NCI-H2227 treated with DMSO at 0.1 percent for 48 hours (cell line): Measurements from ENCODE around the gene CLCF1.

ENCODE experiments used
- DNase-seq: peaks from one replicate; lab custom pipeline; 2025; lab: John Stamatoyannopoulos, UW

The CLCF1 gene

DNA sequence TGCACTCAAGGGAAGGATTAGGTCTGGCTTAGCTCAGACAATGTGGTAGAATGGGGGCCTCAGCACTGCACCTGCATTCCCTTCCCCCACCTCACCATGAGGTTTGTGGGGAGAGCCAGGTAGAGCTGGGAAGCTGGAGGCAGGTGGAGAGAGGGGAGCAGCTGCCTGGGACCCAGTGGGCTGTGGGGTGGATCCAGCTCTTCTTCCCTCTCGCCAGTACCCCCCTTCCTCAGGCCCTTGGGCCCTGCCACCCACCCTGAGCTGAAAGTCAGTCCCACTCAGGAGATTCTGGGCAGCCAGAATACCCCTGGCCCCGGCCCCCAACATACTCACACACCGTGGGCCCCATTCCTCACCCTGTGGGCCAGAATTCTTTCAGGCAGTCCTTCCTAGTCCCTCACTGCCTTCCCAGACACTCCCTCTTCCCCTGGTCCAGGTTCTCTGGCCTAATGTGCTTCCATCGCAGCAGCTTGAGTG, 17.0 kb downstream of the CLCF1 start:
- DNase-seq: no peak

DNA sequence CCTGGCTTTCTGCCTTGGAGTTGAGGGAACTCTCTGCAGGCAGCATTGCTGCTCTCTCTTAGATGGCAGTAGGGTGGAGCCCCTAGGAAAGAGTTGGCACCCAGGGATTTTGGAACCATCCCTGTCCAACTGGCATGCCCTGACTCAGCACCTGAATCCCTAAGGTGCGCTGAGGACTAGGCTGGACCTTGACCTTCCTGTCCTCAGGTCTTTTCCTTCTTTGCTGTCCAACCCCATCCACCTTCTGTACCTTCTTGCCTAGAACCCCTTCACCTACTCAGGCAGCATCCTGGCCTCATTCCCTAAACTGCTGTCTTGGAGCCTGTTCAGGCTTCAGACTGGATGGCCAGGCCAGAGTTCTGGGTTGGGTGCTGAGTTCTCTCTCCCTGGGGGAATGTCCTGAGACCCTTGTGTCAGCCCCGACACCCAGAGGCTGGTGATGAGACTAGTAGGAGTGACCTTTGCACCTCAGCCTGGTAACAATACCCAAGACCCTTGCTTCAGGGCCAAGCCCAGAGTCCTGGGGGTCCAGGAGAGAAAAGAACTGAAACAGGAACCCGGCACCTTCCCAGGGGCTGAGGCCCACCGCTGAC, 17.5 kb downstream of the CLCF1 start:
- no peak for DNase-seq

GRCh38 chr11:67355023-67355793, 18.2 kb downstream of the CLCF1 start:
- DNase-seq: no peak

GRCh38 chr11:67354075-67355022, 19.0 kb downstream of the CLCF1 start:
- DNase-seq: no peak

DNA sequence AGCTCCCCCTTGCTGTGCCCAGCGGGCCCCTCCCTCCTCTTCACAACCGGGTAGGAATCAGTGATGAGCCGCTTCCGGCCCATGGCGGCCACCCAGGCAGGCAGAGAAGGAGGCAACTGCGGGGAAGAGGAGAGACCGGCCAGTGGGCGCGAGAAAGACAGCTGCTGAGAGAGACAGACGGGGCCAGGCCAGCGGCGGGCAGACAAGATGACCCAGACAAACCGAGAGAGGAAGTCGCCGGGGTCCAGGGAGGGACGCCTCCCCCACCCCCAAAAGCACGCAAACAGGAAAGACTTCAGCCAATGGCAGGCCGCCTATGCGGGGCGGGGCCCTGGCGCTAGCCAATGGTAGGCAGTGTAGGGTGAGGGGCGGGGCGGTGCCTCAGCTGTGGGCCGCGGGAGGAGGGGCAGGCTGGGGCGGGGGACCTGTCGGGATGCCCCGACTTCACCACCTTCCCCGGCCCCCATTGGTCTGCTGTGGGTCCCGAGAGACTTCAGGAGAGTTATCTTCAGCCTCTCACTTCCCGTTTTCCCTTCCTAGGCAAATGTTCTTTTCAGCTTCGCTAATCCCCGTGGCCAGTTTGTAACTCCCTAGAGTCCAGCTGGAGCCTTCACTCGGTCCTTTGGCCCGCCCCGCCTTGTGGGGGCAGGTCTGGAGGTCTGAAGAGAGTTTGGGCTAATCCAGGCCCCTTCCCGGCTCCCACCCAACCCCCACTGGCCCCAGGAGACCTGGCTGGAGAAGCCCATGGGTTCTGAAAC, 19.9 kb downstream of the CLCF1 start, which contains the start of gene POLD4:
Gene POLD4, minus strand, starts transcription at position 230 of the 758 bp plus-strand sequence. Its CDS starts 147 bp downstream, at position 83.
- DNase-seq: peak; percentile 88

DNA sequence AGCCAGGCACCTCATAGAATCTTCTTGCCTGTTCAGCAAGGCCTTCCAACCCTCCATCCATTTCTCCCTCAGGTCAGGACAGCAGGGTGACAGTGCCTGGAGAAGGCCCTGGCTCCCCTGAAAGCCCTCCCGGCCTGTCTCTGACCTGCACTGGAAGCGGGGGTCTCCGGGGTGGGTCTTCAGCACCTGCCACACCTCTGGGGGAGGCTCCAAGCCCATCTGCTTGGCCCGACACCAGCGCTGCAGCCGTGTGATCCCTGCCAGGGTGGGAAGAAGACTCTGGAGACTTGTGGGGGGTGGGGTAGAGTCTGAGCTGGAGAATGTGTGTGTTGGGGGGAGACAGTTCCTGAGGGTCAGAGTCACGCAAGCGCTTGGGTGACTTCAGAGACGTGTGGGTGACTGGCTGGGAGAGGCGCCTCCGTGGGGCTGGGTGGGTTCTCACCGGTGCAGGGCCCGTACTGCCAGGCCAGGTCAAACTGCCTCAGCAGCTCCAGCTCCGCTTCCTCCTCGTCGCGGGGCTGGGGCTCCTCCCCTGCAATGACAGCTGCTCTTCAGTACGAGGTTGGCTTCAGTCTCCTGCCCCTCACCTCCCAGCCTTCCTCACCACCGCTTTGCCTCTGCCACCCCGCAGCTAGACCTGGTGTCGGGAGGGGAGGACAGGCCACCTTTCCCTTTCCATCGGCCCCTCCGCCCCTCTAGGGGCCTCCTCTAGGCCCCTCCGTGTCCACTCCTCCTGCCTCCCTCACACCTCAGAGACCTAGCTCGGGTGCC, 20.7 kb downstream of the CLCF1 start:
- no peak for DNase-seq

DNA sequence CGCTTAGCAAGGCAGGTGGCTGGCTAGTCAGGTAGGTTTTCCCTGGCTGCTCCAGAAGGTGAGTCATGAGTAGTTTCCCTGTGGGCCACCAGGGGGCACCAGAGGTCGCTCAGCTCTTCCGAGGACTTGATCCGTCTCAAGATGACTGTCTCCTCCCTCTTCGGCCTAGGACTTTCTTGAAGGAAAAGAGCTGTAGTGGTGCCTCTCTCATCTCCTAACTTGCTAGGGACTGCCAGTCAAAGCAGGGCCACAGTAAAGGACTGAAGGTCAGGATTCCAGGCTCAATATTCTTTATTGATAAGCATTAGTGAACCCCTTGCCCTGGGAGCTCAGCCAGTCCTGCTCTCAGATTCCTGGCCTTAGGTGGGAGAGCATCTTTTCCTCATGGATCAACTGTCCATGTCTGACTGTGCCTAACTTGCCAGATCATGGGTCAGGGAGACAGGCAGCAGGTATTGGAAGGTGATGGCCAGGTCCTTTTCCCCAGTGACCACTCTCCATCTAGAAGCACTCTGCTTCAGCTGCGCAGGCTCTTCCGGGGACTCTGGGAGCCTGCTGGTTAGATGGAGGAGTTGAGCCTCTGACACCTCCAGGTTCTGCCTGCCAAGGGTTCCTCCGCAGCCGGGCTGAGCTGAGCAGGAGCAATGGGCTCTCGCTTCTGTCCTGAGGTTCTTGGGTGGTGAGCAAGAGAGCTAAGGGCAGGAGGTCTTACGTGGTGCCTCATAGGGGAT, 22.0 kb downstream of the CLCF1 start:
- DNase-seq: peak; percentile 74

- DNase-seq: no peak
Observed at GRCh38 chr11:67349928-67350465, 23.4 kb downstream of the CLCF1 start.

- DNase-seq: no peak
Observed at GRCh38 chr11:67349457-67349856, 23.9 kb downstream of the CLCF1 start.

DNA sequence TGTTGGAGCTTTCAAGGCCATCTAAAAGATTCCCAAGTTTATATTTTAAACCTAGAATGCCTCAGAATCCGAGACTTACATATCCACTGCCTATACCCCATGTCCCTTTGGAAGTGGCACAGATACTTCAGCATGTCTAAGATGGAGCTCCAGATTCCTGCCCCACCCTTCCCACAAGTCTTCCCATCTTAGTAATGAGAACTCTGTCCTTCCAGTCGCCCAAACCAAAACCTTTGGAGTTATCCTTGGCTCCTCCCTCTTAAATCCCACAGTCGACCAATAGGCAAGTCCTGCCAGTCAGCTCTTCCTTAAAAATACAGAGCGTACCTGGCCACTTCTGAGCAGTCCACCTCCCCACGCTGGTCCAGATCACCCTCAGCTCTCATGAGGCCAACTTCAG, 24.4 kb downstream of the CLCF1 start:
- no peak for DNase-seq

DNA sequence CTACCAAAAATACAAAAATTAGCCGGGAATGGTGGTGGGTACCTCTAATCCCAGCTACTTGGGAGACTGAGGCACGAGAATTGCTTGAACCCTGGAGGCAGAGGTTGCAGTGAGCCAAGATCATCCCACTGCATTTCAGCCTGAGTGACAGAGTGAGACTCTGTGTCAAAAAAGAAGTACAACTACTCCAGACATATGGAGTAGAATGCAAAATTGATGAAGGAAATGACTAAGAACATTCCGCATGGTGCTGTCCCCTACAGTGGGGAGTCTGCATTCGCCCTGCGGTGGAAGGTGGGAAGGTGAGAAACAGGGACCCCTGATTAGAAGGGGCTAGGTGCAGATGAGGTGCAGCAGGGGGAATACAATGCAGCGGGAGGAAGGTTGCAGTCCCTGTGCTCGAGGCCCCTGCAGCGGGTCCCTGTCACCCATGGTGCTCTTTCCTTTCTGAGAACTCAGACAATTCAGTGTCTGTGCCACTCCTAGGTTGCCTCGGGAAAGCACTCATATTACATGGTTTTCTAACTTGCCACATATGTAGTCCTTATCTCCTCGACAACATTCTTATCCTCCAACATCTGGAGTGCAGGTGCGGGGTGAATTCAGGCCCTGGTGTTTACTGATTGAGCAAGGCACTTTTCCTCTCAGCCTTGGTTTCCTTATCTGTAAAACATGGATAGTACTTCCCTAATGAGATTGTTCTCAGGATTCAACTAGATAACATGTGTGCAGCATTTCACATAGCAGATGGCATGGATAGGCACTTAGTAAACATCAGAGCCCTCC, 25.2 kb downstream of the CLCF1 start:
- DNase-seq: no peak

- no peak for DNase-seq
Observed at GRCh38 chr11:67345920-67346819, 27.2 kb downstream of the CLCF1 start.

GRCh38 chr11:67345247-67345919, 28.0 kb downstream of the CLCF1 start:
- DNase-seq: no peak

DNA sequence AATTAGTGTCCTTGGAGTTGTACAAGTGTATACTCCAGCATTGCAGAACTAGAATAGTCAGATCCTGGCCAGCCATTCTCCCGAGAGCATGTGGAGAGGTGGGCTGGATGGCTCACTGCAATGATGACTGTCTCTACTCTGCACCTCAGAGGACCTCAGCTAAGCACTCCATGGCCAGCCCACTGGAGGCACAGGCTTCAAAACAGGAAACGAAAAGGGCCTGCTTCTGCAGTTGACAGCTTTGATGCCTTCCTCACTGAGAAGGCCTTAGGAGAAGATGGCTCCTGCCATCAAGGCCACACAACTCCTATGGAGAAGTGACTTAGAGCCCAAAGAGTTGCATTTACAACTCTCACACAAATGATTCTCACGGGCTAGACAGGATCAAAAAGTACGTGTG, 29.1 kb downstream of the CLCF1 start:
- no peak for DNase-seq

GRCh38 chr11:67337257-67337656, 36.1 kb downstream of the CLCF1 start:
- DNase-seq: no peak

DNA sequence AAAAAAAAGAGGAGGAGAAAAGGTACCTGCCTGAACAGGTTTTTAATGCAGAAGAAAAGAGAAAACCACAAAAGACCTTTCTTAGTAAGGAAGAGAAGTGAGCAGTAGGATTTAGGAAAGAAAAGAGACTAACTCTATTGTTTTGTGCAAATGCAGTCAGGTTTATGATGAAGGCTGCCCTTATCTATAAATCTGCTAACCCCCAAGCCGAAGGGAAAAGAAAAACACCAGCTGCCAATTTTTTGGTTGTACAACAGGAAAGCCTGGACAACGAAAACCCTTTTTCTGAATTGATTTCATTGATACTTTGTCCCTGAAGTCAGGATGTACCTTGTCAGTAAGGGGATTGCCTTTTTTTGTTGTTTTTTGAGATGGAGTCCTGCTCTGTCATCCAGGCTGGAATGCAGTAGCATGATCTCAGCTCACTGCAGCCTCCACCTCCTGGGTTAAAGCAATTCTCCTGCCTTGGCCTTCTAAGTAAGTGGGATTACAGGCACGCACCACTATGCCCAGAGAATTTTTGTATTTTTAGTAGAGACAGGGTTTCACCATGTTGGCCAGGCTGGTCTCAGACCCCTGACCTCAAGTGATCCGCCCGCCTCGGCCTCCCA, 41.2 kb downstream of the CLCF1 start:
- DNase-seq: no peak

GRCh38 chr11:67323526-67323925, 49.9 kb downstream of the CLCF1 start:
- no peak for DNase-seq
